ENCODE data around the gene LRP3.

GRCh38 chr19:33197591-33198000 lies 3.5 kb downstream of the LRP3 start:
- no peak for TF ChIP-seq SP1 (IDR thresholded peaks at IDR 0.05; ENCODE audit: low read depth)
- no peak for TF ChIP-seq CTCF (IDR thresholded peaks at IDR 0.05 in 2 of 3, conservative IDR thresholded peaks at IDR 0.05 in 1 of 3; ENCODE audit: borderline replicate concordance in 1 of 3, insufficient read depth in 1 of 3, low read depth in 2 of 3, low read length in 2 of 3)
- TF ChIP-seq POLR2A (IDR thresholded peaks at IDR 0.05; ENCODE audit: borderline replicate concordance, extremely low read depth, insufficient read depth, insufficient read length) = no peak
- TF ChIP-seq EZH2phosphoT487 (IDR thresholded peaks at IDR 0.05; ENCODE audit: borderline replicate concordance) = no peak
- TF ChIP-seq REST (IDR thresholded peaks at IDR 0.05; ENCODE audit: low read depth) = no peak
- no peak for TF ChIP-seq JUND (IDR thresholded peaks at IDR 0.05)
- TF ChIP-seq ZBTB33 (IDR thresholded peaks at IDR 0.05; ENCODE audit: extremely low read depth, insufficient replicate concordance, low read length) = no peak
- no peak for TF ChIP-seq SIN3A (IDR thresholded peaks at IDR 0.05; ENCODE audit: low read depth)
- no peak for TF ChIP-seq RAD21 (IDR thresholded peaks at IDR 0.05; ENCODE audit: low read depth)
- no peak for TF ChIP-seq ZNF274 (IDR thresholded peaks at IDR 0.05; ENCODE audit: low read depth, low read length)

Data from HCT116 (cell line).